Peyer's patch (tissue), 4 donors: Measurements from ENCODE around the gene MAP3K5. TPM values are rescaled to one million over a fixed set of nuclear protein-coding genes. Genes with fewer than 3 reads are reported as not detected.

Experiments used
- DNase-seq, 3 donors: peaks; one replicate each; pipeline ENCODE4 v3.0.0-alpha.2; 2017 to 2019
- H3K27ac ChIP-seq, 4 donors: fragments of 200-600 bp; sonication (generic); one replicate each; pipeline ENCODE4 v1.5.1; 2016 to 2019
- H3K27me3 ChIP-seq, 2 donors: fragments of 200-600 bp; sonication (generic); one replicate each; pipeline ENCODE4 v1.5.1; 2019
- H3K36me3 ChIP-seq, 3 donors: fragments of 200-600 bp; sonication (generic); one replicate each; pipeline ENCODE4 v1.5.1; 2016 to 2019
- H3K4me1 ChIP-seq, 4 donors: fragments of 200-600 bp; sonication (generic); one replicate each; pipeline ENCODE4 v1.5.1; 2016 to 2019
- H3K4me3 ChIP-seq, 4 donors: fragments of 200-600 bp; sonication (generic); 1 replicate in 3 of 4; 2 replicates in 1 of 4; pipeline ENCODE4 v1.5.1; 2016 to 2019; ENCODE audit warnings: mild to moderate bottlenecking in 1 of 4
- H3K9me3 ChIP-seq, 4 donors: fragments of 200-600 bp; sonication (generic); one replicate each; pipeline ENCODE4 v1.5.1; 2016 to 2019; ENCODE audit warnings: mild to moderate bottlenecking in 1 of 4
- CTCF ChIP-seq, 6 experiments: fragments of 450-650 bp in 4 of 6; fragments of 200-600 bp in 2 of 6; sonication (generic) in 1 of 6; IDR thresholded peaks; one replicate each; pipeline ENCODE4 v1.5.1; 2017 to 2019; ENCODE audit warnings: antibody characterized with exemption in 6 of 6, mild to moderate bottlenecking in 3 of 6, moderate library complexity in 1 of 6
- POLR2A ChIP-seq, 2 donors: fragments of 450-650 bp; IDR thresholded peaks; one replicate each; pipeline ENCODE4 v1.5.1; 2017; ENCODE audit warnings: antibody characterized with exemption in 2 of 2, mild to moderate bottlenecking in 2 of 2, moderate library complexity in 2 of 2
- total RNA-seq, 4 donors: library from RNA; depleted of rRNA; stranded (reverse); fragments of >200 nt; gene quantifications; one replicate each; pipeline ENCODE4 v1.1.0, GENCODE V29; 2016

The MAP3K5 gene
- total RNA-seq, 4 donors from 2014 or later, result 14.2 to 46.2 (median 23.2) TPM

GRCh38 chr6:136579800-136580199 lies 212.5 kb downstream of the MAP3K5 start:
- no peaks in the 10 kb centered on the region for H3K9me3 ChIP-seq
- no peaks in the 10 kb centered on the region for H3K4me1 ChIP-seq
- peaks cover 0 to 45% (median 0%) of the 10 kb centered on the region in 3 donors for H3K36me3 ChIP-seq
- DNase-seq, result no peak
- no peaks in the 10 kb centered on the region for H3K27me3 ChIP-seq
- H3K4me3 ChIP-seq, result no peak overlapping the region
- no peak overlapping the region for H3K27ac ChIP-seq
- TF ChIP-seq POLR2A (IDR thresholded peaks at IDR 0.05), result no peak
- no peak for TF ChIP-seq CTCF (IDR thresholded peaks at IDR 0.05)

- TF ChIP-seq CTCF (IDR thresholded peaks at IDR 0.05), result no peak
- no peak for TF ChIP-seq POLR2A (IDR thresholded peaks at IDR 0.05)
- Histone ChIP-seq H3K9me3 (no peaks in the 10 kb centered on the region), H3K27ac (no peak overlapping the region), H3K27me3 (no peaks in the 10 kb centered on the region), H3K36me3 (peaks cover 0 to 57% (median 0%) of the 10 kb centered on the region in 3 donors), H3K4me3 (no peak overlapping the region), H3K4me1 (no peaks in the 10 kb centered on the region)
- no peak for DNase-seq
Observed at GRCh38 chr6:136576821-136577220, 215.5 kb downstream of the MAP3K5 start.

- TF ChIP-seq POLR2A (IDR thresholded peaks at IDR 0.05) (no peak), CTCF (IDR thresholded peaks at IDR 0.05) (no peak)
- Histone ChIP-seq H3K27me3 (no peaks in the 10 kb centered on the region), H3K4me3 (no peak overlapping the region), H3K4me1 (peaks cover 0 to 11% (median 0%) of the 10 kb centered on the region in 4 donors), H3K9me3 (no peaks in the 10 kb centered on the region), H3K36me3 (peaks cover 0 to 13% (median 0%) of the 10 kb centered on the region in 3 donors), H3K27ac (no peak overlapping the region)
- DNase-seq, result no peak
Observed at GRCh38 chr6:136571496-136571895, 220.8 kb downstream of the MAP3K5 start.

- peaks cover 0 to 13% (median 0%) of the 10 kb centered on the region in 3 donors for H3K36me3 ChIP-seq
- peaks cover 0 to 16% (median 0%) of the 10 kb centered on the region in 4 donors for H3K4me1 ChIP-seq
- H3K27ac ChIP-seq, result no peak overlapping the region
- DNase-seq, result no peak
- H3K4me3 ChIP-seq, result no peak overlapping the region
- H3K27me3 ChIP-seq, result no peaks in the 10 kb centered on the region
- no peaks in the 10 kb centered on the region for H3K9me3 ChIP-seq
- TF ChIP-seq POLR2A (IDR thresholded peaks at IDR 0.05) (no peak), CTCF (IDR thresholded peaks at IDR 0.05) (no peak)
Observed at GRCh38 chr6:136571065-136571464, 221.2 kb downstream of the MAP3K5 start.

GRCh38 chr6:136568129-136568528 lies 224.1 kb downstream of the MAP3K5 start:
- Histone ChIP-seq H3K4me1 (peaks cover 0 to 20% (median 0%) of the 10 kb centered on the region in 4 donors), H3K27ac (peak overlapping the region in 3 of 4 donors; percentile 4 to 70 (median 66)), H3K9me3 (no peaks in the 10 kb centered on the region), H3K4me3 (no peak overlapping the region), H3K36me3 (peaks cover 0 to 1% (median 0%) of the 10 kb centered on the region in 3 donors), H3K27me3 (no peaks in the 10 kb centered on the region)
- DNase-seq, result no peak
- TF ChIP-seq CTCF (IDR thresholded peaks at IDR 0.05) (no peak), POLR2A (IDR thresholded peaks at IDR 0.05) (no peak)

GRCh38 chr6:136567688-136568087 lies 224.6 kb downstream of the MAP3K5 start:
- H3K36me3 ChIP-seq, result no peaks in the 10 kb centered on the region
- DNase-seq, result no peak
- no peaks in the 10 kb centered on the region for H3K27me3 ChIP-seq
- H3K4me3 ChIP-seq, result no peak overlapping the region
- H3K9me3 ChIP-seq, result no peaks in the 10 kb centered on the region
- TF ChIP-seq POLR2A (IDR thresholded peaks at IDR 0.05), result no peak
- TF ChIP-seq CTCF (IDR thresholded peaks at IDR 0.05), result no peak
- peaks cover 0 to 20% (median 0%) of the 10 kb centered on the region in 4 donors for H3K4me1 ChIP-seq
- peak overlapping the region in 3 of 4 donors; percentile 4 to 70 (median 66) for H3K27ac ChIP-seq
